Measurements from ENCODE around the gene TYMS. TPM values are rescaled to one million over a fixed set of nuclear protein-coding genes. Genes with fewer than 3 reads are reported as not detected.

TYMS gene
- total RNA-seq, 1 donor from 2014 or later = 15.7 TPM

DNA sequence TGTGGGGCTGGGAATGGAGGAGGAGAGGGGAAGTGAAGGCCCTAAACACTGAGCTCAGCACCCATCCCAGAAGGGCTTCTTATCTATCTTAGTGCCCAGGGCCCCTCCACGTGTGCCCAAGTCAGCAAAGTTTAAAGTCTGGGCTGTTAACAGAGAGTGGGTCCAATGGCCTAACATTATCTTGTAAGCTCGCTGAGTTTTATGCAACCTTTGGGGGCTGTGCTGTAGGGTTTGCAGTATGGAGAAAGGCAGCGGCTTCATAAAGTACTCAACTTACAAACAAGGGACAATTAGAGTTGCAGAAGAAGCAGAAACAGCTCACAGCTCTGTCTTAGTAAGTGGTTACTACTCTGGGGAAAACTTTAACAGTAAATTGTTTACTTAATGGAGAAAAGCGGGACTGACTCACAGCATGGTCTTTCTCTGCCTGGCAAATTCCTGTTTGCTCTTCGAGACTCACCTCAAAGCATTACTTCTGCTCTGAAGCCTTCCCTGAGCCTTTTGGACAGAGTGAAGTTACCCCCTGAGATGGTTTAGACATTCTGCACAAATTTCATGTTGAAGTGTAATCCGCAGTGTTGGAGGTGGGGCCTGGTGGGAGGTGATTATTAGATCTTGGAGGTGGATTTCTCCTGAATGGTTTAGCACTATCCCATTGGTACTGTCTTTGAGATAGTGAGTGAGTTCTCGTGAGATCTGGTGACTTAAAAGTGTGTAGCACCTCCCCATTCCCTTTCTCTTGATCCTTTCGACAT, 45.9 kb downstream of the TYMS start:
- H3K27ac ChIP-seq (ENCODE audit: low read depth, low read length) = no peak overlapping the region
- H3K27me3 ChIP-seq (ENCODE audit: control insufficient read depth in 3 of 3, insufficient read depth in 3 of 3, low read length in 3 of 3) = no peaks in the 10 kb centered on the region
- no peaks in the 10 kb centered on the region for H3K4me1 ChIP-seq (ENCODE audit: control insufficient read depth in 3 of 3, insufficient read depth in 3 of 3, low read length in 3 of 3)
- no peaks in the 10 kb centered on the region for H3K9me3 ChIP-seq (ENCODE audit: control insufficient read depth in 3 of 3, low read length in 3 of 3)
- H3K4me3 ChIP-seq (ENCODE audit: low read length in 3 of 3) = no peak overlapping the region
- H3K36me3 ChIP-seq (ENCODE audit: control insufficient read depth in 3 of 3, insufficient read depth in 3 of 3, low read length in 3 of 3) = peaks cover 0 to 5% (median 0%) of the 10 kb centered on the region in 3 donors
- no peak overlapping the region for H3K9ac ChIP-seq (ENCODE audit: low read depth in 1 of 3, low read length in 3 of 3)

DNA sequence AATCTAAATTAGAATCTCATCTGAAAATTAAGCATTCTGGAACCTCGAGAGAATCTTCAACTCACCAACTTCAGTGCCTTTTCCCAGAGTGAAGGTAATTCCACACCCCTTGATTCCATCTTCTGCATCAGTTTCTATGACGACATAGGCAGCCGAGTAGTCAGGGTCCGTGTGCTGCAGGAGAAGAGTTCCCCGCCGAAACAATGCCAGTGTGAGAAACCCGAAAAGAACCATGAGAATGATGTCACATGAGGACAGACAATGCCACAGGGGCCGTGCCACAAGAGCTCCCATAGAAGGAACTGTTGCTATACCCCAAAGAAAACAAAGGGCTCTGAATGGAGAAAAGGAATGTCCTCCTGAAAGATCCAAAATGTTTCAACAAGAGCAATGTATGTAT, 49.0 kb downstream of the TYMS start:
- Histone ChIP-seq H3K9me3 (ENCODE audit: control insufficient read depth in 3 of 3, low read length in 3 of 3) (no peaks in the 10 kb centered on the region), H3K27ac (ENCODE audit: low read depth, low read length) (no peak overlapping the region), H3K27me3 (ENCODE audit: control insufficient read depth in 3 of 3, insufficient read depth in 3 of 3, low read length in 3 of 3) (no peaks in the 10 kb centered on the region), H3K9ac (ENCODE audit: low read depth in 1 of 3, low read length in 3 of 3) (no peak overlapping the region), H3K4me1 (ENCODE audit: control insufficient read depth in 3 of 3, insufficient read depth in 3 of 3, low read length in 3 of 3) (peaks cover 1 to 2% (median 2%) of the 10 kb centered on the region in 3 donors), H3K4me3 (ENCODE audit: low read length in 3 of 3) (no peak overlapping the region), H3K36me3 (ENCODE audit: control insufficient read depth in 3 of 3, insufficient read depth in 3 of 3, low read length in 3 of 3) (peaks cover 2 to 7% (median 3%) of the 10 kb centered on the region in 3 donors)

- Histone ChIP-seq H3K36me3 (ENCODE audit: control insufficient read depth in 3 of 3, insufficient read depth in 3 of 3, low read length in 3 of 3) (peaks cover 2 to 7% (median 3%) of the 10 kb centered on the region in 3 donors), H3K27ac (ENCODE audit: low read depth, low read length) (no peak overlapping the region), H3K27me3 (ENCODE audit: control insufficient read depth in 3 of 3, insufficient read depth in 3 of 3, low read length in 3 of 3) (no peaks in the 10 kb centered on the region), H3K9ac (ENCODE audit: low read depth in 1 of 3, low read length in 3 of 3) (no peak overlapping the region), H3K4me1 (ENCODE audit: control insufficient read depth in 3 of 3, insufficient read depth in 3 of 3, low read length in 3 of 3) (peaks cover 5 to 9% (median 8%) of the 10 kb centered on the region in 3 donors), H3K4me3 (ENCODE audit: low read length in 3 of 3) (no peak overlapping the region), H3K9me3 (ENCODE audit: control insufficient read depth in 3 of 3, low read length in 3 of 3) (no peaks in the 10 kb centered on the region)
Measured at GRCh38 chr18:708096-708495, 50.6 kb downstream of the TYMS start.

DNA sequence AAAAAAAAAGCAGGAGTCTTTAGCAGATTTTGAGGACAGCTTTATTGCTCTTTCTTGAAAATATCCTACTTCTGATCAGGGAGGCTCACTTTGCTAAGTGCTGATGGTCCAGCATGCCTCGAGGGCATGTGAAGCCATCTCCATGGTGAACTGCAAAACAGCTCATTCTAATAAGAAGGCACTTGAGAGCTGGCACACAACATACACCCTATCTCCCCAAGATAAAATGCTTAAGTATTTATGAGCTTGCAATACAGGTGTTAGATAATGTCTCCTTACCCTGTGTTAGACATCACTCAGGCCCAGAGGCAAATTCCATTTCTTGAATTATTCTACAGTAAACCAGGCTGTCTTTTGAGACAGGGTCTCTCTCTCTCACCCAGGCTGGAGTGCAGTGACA, 52.3 kb downstream of the TYMS start:
- H3K27me3 ChIP-seq (ENCODE audit: control insufficient read depth in 3 of 3, insufficient read depth in 3 of 3, low read length in 3 of 3) = no peaks in the 10 kb centered on the region
- no peak overlapping the region for H3K4me3 ChIP-seq (ENCODE audit: low read length in 3 of 3)
- H3K9ac ChIP-seq (ENCODE audit: low read depth in 1 of 3, low read length in 3 of 3) = no peak overlapping the region
- peaks cover 2 to 7% (median 3%) of the 10 kb centered on the region in 3 donors for H3K36me3 ChIP-seq (ENCODE audit: control insufficient read depth in 3 of 3, insufficient read depth in 3 of 3, low read length in 3 of 3)
- H3K9me3 ChIP-seq (ENCODE audit: control insufficient read depth in 3 of 3, low read length in 3 of 3) = no peaks in the 10 kb centered on the region
- no peak overlapping the region for H3K27ac ChIP-seq (ENCODE audit: low read depth, low read length)
- H3K4me1 ChIP-seq (ENCODE audit: control insufficient read depth in 3 of 3, insufficient read depth in 3 of 3, low read length in 3 of 3) = peaks cover 5 to 9% (median 8%) of the 10 kb centered on the region in 3 donors

GRCh38 chr18:710418-711300, 53.2 kb downstream of the TYMS start:
- Histone ChIP-seq H3K27me3 (ENCODE audit: control insufficient read depth in 3 of 3, insufficient read depth in 3 of 3, low read length in 3 of 3) (no peaks in the 10 kb centered on the region), H3K36me3 (ENCODE audit: control insufficient read depth in 3 of 3, insufficient read depth in 3 of 3, low read length in 3 of 3) (peaks cover 2 to 7% (median 3%) of the 10 kb centered on the region in 3 donors), H3K4me3 (ENCODE audit: low read length in 3 of 3) (peak overlapping the region in 1 of 3 donors; percentile 79), H3K4me1 (ENCODE audit: control insufficient read depth in 3 of 3, insufficient read depth in 3 of 3, low read length in 3 of 3) (peaks cover 5 to 9% (median 8%) of the 10 kb centered on the region in 3 donors), H3K9me3 (ENCODE audit: control insufficient read depth in 3 of 3, low read length in 3 of 3) (no peaks in the 10 kb centered on the region), H3K27ac (ENCODE audit: low read depth, low read length) (peak overlapping the region; percentile 72), H3K9ac (ENCODE audit: low read depth in 1 of 3, low read length in 3 of 3) (no peak overlapping the region)

DNA sequence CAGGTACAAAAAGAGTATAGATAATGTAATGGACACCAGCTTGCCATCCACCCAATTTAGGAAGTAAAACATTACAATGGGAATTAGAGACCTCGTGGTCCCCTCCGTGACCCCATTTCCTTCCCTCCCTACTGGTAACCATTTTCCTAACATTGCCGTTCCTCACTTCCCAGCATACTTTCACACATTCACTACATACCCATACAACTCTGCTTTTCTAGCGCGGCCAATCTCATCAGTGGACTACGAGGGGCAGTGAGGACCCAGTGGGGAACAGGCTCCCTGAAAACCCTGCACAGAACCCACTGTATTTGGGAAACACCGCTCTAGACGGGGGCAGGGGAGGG, 53.8 kb downstream of the TYMS start:
- H3K27ac ChIP-seq (ENCODE audit: low read depth, low read length) = peak overlapping the region; percentile 72
- no peaks in the 10 kb centered on the region for H3K9me3 ChIP-seq (ENCODE audit: control insufficient read depth in 3 of 3, low read length in 3 of 3)
- no peaks in the 10 kb centered on the region for H3K27me3 ChIP-seq (ENCODE audit: control insufficient read depth in 3 of 3, insufficient read depth in 3 of 3, low read length in 3 of 3)
- H3K4me3 ChIP-seq (ENCODE audit: low read length in 3 of 3) = peak overlapping the region; percentile 76 to 79 (median 76)
- peaks cover 2 to 7% (median 3%) of the 10 kb centered on the region in 3 donors for H3K36me3 ChIP-seq (ENCODE audit: control insufficient read depth in 3 of 3, insufficient read depth in 3 of 3, low read length in 3 of 3)
- H3K4me1 ChIP-seq (ENCODE audit: control insufficient read depth in 3 of 3, insufficient read depth in 3 of 3, low read length in 3 of 3) = peaks cover 5 to 9% (median 8%) of the 10 kb centered on the region in 3 donors
- H3K9ac ChIP-seq (ENCODE audit: low read depth in 1 of 3, low read length in 3 of 3) = peak overlapping the region; percentile 72 to 85 (median 83)

DNA sequence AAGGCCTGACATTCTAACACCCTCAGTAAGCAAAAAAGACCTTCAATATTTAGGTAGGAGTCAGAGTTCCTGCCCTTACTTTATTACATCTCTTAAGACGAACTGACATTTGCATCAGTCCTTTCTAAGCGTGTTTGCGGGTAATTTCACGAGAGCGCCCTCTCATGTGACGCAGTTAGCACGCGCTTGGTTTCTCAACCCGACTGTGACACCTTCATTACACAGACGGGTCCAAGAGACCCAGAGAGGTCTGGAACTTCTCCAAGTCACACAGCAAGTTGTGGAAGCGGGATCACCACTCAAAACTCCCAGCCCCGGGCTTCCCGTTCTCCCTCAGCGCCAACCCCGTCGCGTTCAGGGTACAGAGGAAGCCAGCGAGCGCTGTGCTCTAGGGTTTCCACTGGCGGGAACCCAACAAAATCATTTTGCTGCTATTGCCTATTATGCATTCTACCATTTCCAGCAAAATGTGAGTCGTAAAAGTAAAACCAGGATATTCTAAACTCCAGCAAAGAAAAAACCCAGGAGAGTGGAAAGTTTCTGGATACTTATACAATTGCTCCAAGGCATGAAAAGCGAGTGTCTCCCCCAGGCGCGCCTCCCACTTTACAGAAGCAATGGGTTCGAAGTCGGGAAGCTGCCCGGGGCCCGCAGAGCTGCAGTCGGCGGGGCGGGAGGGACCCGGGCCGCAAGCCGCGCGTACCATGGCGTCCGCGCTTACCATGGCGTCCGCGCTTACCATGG, 54.4 kb downstream of the TYMS start:
- no peaks in the 10 kb centered on the region for H3K9me3 ChIP-seq (ENCODE audit: control insufficient read depth in 3 of 3, low read length in 3 of 3)
- peak overlapping the region; percentile 72 for H3K27ac ChIP-seq (ENCODE audit: low read depth, low read length)
- no peaks in the 10 kb centered on the region for H3K27me3 ChIP-seq (ENCODE audit: control insufficient read depth in 3 of 3, insufficient read depth in 3 of 3, low read length in 3 of 3)
- H3K4me3 ChIP-seq (ENCODE audit: low read length in 3 of 3) = peak overlapping the region; percentile 76 to 79 (median 76)
- peaks cover 5 to 9% (median 8%) of the 10 kb centered on the region in 3 donors for H3K4me1 ChIP-seq (ENCODE audit: control insufficient read depth in 3 of 3, insufficient read depth in 3 of 3, low read length in 3 of 3)
- peaks cover 2 to 5% (median 3%) of the 10 kb centered on the region in 3 donors for H3K36me3 ChIP-seq (ENCODE audit: control insufficient read depth in 3 of 3, insufficient read depth in 3 of 3, low read length in 3 of 3)
- peak overlapping the region; percentile 72 to 85 (median 83) for H3K9ac ChIP-seq (ENCODE audit: low read depth in 1 of 3, low read length in 3 of 3)

GRCh38 chr18:712401-713134, 55.1 kb downstream of the TYMS start, which contains the start of gene ENOSF1:
Gene ENOSF1 (minus strand): TSS chr18:712630. CDS start chr18:712587, 43 bp downstream.
- Histone ChIP-seq H3K4me1 (ENCODE audit: control insufficient read depth in 3 of 3, insufficient read depth in 3 of 3, low read length in 3 of 3) (peaks cover 5 to 9% (median 8%) of the 10 kb centered on the region in 3 donors), H3K36me3 (ENCODE audit: control insufficient read depth in 3 of 3, insufficient read depth in 3 of 3, low read length in 3 of 3) (peaks cover 2 to 5% (median 3%) of the 10 kb centered on the region in 3 donors), H3K4me3 (ENCODE audit: low read length in 3 of 3) (peak within 1 kb of the TSS; percentile 76 to 79 (median 76)), H3K27me3 (ENCODE audit: control insufficient read depth in 3 of 3, insufficient read depth in 3 of 3, low read length in 3 of 3) (no peaks in the 10 kb centered on the region), H3K9me3 (ENCODE audit: control insufficient read depth in 3 of 3, low read length in 3 of 3) (no peaks in the 10 kb centered on the region), H3K9ac (ENCODE audit: low read depth in 1 of 3, low read length in 3 of 3) (peak within 1 kb of the TSS; percentile 72 to 85 (median 83)), H3K27ac (ENCODE audit: low read depth, low read length) (peak within 1 kb of the TSS; percentile 72)

GRCh38 chr18:713135-713490, 55.7 kb downstream of the TYMS start:
- Histone ChIP-seq H3K36me3 (ENCODE audit: control insufficient read depth in 3 of 3, insufficient read depth in 3 of 3, low read length in 3 of 3) (peaks cover 2 to 3% (median 3%) of the 10 kb centered on the region in 3 donors), H3K27ac (ENCODE audit: low read depth, low read length) (no peak overlapping the region), H3K4me1 (ENCODE audit: control insufficient read depth in 3 of 3, insufficient read depth in 3 of 3, low read length in 3 of 3) (peaks cover 5 to 9% (median 8%) of the 10 kb centered on the region in 3 donors), H3K9ac (ENCODE audit: low read depth in 1 of 3, low read length in 3 of 3) (peak overlapping the region in 1 of 3 donors; percentile 83), H3K4me3 (ENCODE audit: low read length in 3 of 3) (peak overlapping the region in 2 of 3 donors; percentile 76), H3K27me3 (ENCODE audit: control insufficient read depth in 3 of 3, insufficient read depth in 3 of 3, low read length in 3 of 3) (no peaks in the 10 kb centered on the region), H3K9me3 (ENCODE audit: control insufficient read depth in 3 of 3, low read length in 3 of 3) (no peaks in the 10 kb centered on the region)
